Activated naive CD4-positive, alpha-beta T cell treated with anti-CD3 and anti-CD28 coated beads, Interleukin-2, amount 50 U/mL, for 72 hours (primary cell): Measurements from ENCODE around the gene COL25A1. TPM values are rescaled to one million over a fixed set of nuclear protein-coding genes. Genes with fewer than 3 reads are reported as not detected.
"Not testable (repeated sequence)": the region's sequence is repeated elsewhere in the genome, so short reads cannot be mapped to it uniquely, and the experiment has no call there.

Experiments used
- ATAC-seq, 2 donors: fragments of 150-1000 bp; cut with Tn5 transposase; 2 replicates each; pipeline ENCODE4 v1.10.0; 2021; ENCODE audit warnings: mild to moderate bottlenecking in 2 of 2, moderate library complexity in 2 of 2
- DNase-seq, 2 donors: peaks; one replicate each; pipeline ENCODE4 v3.0.0; 2021 to 2022; ENCODE audit warnings: low spot score in 2 of 2
- H3K27ac Mint-ChIP-seq, 2 donors: one replicate each; pipeline ENCODE4 v1.8.0; 2022; ENCODE audit warnings: mild to moderate bottlenecking in 2 of 2, mixed read lengths in 2 of 2
- H3K36me3 Mint-ChIP-seq, 2 donors: one replicate each; pipeline ENCODE4 v1.8.0; 2022; ENCODE audit warnings: mixed read lengths in 2 of 2
- H3K9me3 Mint-ChIP-seq, 2 donors: one replicate each; pipeline ENCODE4 v1.8.0; 2022; ENCODE audit warnings: mixed read lengths in 2 of 2
- total RNA-seq, 2 donors: library from RNA; stranded (reverse); gene quantifications; one replicate each; pipeline ENCODE4 v1.2.3, GENCODE V29; 2022

COL25A1 gene
- total RNA-seq, 2 donors from 2014 or later, result not detected

DNA sequence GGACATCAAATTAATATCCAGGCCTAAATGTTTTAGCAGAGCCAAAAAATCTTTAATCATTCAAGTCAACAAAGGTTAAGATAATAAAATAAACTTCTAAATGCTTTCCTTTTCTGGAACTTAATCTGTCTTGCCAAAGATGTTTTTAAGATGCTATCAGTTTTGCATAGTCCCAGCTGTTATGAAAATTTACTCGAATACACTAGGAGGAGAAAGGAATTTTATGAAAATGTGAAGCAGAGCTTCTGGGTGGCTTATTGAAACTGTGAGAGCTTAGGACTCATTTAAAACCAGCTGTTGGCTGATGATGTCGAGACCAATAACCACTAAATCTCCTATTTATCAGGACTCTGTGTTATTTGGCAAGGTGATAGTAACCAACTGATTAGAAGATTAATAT, 337.4 kb downstream of the COL25A1 start:
- Mint-ChIP-seq H3K9me3 (peaks cover 11 to 12% of the 10 kb centered on the region in 2 donors), H3K36me3 (peaks cover 4 to 10% of the 10 kb centered on the region in 2 donors), H3K27ac (no peak overlapping the region)
- DNase-seq (no peak), ATAC-seq (no peak)

- peaks cover 3% of the 10 kb centered on the region in 2 donors for H3K36me3 Mint-ChIP-seq
- no peak overlapping the region for H3K27ac Mint-ChIP-seq
- no peak for DNase-seq
- peaks cover 6% of the 10 kb centered on the region in 2 donors for H3K9me3 Mint-ChIP-seq
- ATAC-seq, result no peak
Observed at GRCh38 chr4:108963910-108964309, 338.5 kb downstream of the COL25A1 start.

DNA sequence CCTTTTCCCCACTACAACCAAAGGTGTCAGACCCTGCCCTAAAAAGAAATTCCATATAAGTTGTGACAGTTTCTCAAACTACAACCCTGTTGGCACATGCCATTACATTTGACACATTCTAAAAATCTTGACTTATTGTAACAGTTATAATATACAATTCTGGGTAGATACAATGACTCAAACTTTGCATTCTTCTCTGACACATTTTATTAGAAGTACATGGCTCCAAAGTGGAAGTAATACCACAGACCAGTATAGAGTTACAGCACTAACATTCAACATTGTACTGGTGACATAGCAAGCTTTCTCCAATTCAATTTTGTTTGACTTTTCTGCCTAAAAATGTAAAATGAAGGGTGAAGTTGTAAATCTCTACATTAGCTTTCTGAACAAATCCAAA, 343.0 kb downstream of the COL25A1 start:
- Mint-ChIP-seq H3K9me3 (no peaks in the 10 kb centered on the region), H3K36me3 (no peaks in the 10 kb centered on the region), H3K27ac (no peak overlapping the region)
- DNase-seq (no peak), ATAC-seq (no peak)

- ATAC-seq (no peak), DNase-seq (no peak)
- Mint-ChIP-seq H3K9me3 (no peaks in the 10 kb centered on the region), H3K27ac (no peak overlapping the region), H3K36me3 (no peaks in the 10 kb centered on the region)
Observed at GRCh38 chr4:108954880-108955279, 347.6 kb downstream of the COL25A1 start.

GRCh38 chr4:108953941-108954340, 348.5 kb downstream of the COL25A1 start:
- Mint-ChIP-seq H3K9me3 (no peaks in the 10 kb centered on the region), H3K27ac (no peak overlapping the region), H3K36me3 (no peaks in the 10 kb centered on the region)
- no peak for ATAC-seq
- no peak for DNase-seq

- H3K27ac Mint-ChIP-seq, result peak overlapping the region in 1 of 2 donors; percentile 26
- no peak for ATAC-seq
Observed at GRCh38 chr4:108950158-108950915, 352.1 kb downstream of the COL25A1 start.

DNA sequence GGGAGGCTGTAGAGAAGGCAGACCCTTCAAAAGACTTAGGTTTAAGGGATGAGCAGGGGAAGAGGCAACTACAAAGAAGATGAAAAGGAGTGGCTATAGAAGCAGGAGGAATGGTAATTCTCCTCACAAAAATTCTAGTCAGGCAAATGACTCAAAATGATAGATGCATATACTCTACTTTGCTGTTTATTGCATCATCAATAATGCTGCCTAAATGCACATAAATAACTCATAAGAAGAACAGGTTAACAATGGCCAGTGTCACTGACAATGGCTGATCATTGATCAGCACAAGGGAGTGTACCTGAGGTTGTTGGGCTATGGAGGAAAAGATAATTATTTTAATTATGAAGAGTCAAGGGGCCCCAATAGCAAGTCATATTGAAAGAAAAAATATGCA, 354.9 kb downstream of the COL25A1 start:
- Mint-ChIP-seq H3K36me3 (no peaks in the 10 kb centered on the region), H3K27ac (no peak overlapping the region), H3K9me3 (peaks cover 0 to 5% of the 10 kb centered on the region in 2 donors)
- DNase-seq (no peak), ATAC-seq (no peak)

More at GRCh38 chr4:108950158-108950915, 352.1 kb downstream of the COL25A1 start:
- no peaks in the 10 kb centered on the region for H3K36me3 Mint-ChIP-seq
- DNase-seq, result no peak
- H3K9me3 Mint-ChIP-seq, result peaks cover 0 to 5% of the 10 kb centered on the region in 2 donors

- no peak for DNase-seq
- H3K27ac Mint-ChIP-seq, result no peak overlapping the region
- H3K9me3 Mint-ChIP-seq, result peaks cover 0 to 5% of the 10 kb centered on the region in 2 donors
- H3K36me3 Mint-ChIP-seq, result no peaks in the 10 kb centered on the region
- no peak for ATAC-seq
Observed at GRCh38 chr4:108946237-108946636, 356.2 kb downstream of the COL25A1 start.

DNA sequence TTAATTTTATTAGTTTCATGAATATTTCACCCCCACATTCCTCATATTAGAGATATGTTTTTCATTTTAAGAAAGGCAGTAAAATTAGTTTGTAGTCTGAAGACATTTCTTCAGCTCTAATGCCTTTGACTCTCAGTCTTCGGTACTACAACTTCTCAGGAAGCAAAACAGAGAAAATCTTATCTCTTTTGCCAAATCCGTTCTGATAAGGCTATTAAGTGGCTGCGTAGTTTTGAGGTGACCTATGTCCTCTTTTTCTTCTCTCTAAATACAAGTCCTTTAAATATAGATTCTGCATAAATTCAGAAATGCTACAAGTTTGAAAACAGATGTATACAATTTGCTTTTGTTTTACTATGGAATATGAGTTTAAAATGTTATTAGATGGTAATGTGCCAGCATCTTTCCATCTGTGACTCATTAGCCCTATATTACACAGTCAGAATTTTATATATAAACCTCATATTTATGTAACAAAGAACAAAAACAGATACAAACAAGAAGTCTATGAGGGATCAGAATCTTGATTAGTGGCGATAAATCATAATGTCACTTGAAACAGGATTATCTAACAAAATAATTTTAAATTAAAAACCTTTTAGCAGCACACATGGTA, 358.4 kb downstream of the COL25A1 start:
- no peak for DNase-seq
- no peak for ATAC-seq
- Mint-ChIP-seq H3K36me3 (no peaks in the 10 kb centered on the region), H3K9me3 (peaks cover 0 to 5% of the 10 kb centered on the region in 2 donors), H3K27ac (no peak overlapping the region)

DNA sequence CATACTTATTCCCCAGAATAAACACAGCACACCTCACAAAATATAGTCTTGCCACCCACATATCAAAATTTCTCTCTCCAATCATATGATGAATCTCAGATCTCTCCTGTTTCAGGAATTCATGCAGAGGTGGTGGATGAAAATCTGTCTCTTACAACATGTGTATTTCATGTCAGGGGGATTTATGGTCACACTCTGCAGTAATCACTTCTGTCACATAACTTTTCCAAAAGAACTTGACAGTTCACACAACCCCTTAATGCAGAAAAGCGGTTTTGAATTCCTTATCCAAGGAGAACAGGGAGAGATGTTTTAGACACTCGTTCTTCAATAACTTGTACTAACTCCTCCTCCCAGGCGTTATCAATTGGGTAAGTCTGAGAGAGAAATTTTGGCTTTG, 359.1 kb downstream of the COL25A1 start:
- Mint-ChIP-seq H3K27ac (no peak overlapping the region), H3K36me3 (no peaks in the 10 kb centered on the region), H3K9me3 (peaks cover 0 to 5% of the 10 kb centered on the region in 2 donors)
- ATAC-seq (no peak), DNase-seq (no peak)

DNA sequence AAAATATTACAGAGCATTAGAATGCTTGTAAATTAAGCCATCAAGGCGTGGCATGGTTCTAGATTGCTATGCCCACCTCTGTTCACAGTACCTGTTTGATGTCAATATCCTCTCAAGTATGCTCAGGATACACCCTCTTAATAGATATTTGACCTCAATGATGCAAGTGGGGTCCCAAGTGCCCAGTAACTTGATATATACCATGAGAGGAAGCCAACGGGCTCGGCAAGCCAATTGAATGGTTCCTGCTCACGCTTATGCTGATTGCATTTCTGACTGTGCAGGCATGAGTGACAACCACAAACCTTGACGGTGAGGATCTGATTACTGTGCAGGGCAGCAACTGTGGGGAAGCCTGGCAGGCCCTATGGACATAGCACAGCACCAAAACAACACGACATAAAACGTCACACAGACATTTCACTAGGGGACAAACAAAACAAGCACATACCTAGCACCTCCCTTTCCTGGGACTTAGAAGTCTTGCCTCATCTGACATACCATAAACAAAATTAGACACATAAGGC, 360.5 kb downstream of the COL25A1 start:
- DNase-seq (no peak), ATAC-seq (no peak)
- Mint-ChIP-seq H3K9me3 (peaks cover 0 to 5% of the 10 kb centered on the region in 2 donors), H3K27ac (no peak overlapping the region), H3K36me3 (no peaks in the 10 kb centered on the region)

- no peak overlapping the region for H3K27ac Mint-ChIP-seq
- H3K36me3 Mint-ChIP-seq, result no peaks in the 10 kb centered on the region
- H3K9me3 Mint-ChIP-seq, result no peaks in the 10 kb centered on the region
- no peak for ATAC-seq
- no peak for DNase-seq
Observed at GRCh38 chr4:108940634-108941033, 361.8 kb downstream of the COL25A1 start.

GRCh38 chr4:108940149-108940548, 362.3 kb downstream of the COL25A1 start:
- Mint-ChIP-seq H3K27ac (no peak overlapping the region), H3K36me3 (no peaks in the 10 kb centered on the region), H3K9me3 (no peaks in the 10 kb centered on the region)
- ATAC-seq (no peak), DNase-seq (no peak)

DNA sequence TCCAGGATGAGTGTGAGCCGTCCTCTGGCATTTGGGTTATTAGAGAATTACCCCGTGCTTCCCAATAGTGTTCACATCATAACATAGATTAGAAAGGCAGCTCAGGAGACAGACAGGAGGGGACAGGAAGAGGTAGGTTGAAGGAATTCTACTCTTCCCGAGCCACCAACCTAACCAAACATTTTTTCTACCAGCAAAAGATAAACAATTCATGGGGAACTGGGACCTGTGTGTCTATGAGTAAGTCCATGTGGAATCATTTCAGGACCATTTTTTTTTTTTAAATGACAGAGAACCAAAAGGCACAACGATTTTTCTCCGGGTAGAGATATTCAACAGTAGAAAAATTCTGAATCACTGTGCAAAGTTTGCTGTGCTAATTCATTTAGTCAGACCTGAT, 365.4 kb downstream of the COL25A1 start:
- DNase-seq (no peak), ATAC-seq (no peak)
- Mint-ChIP-seq H3K36me3 (no peaks in the 10 kb centered on the region), H3K9me3 (no peaks in the 10 kb centered on the region), H3K27ac (no peak overlapping the region)

DNA sequence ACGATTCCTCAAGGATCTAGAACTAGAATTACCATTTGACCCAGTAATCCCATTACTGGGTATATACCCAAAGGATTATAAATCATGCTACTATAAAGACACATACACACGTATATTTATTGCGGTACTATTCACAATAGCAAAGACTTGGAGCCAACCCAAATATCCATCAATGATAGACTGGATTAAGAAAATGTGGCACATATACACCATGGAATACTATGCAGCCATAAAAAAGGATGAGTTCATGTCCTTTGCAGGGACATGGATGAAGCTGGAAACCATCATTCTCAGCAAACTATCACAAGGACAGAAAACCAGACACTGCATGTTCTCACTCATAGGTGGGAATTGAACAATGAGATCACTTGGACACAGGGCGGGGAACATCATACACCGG, 368.5 kb downstream of the COL25A1 start:
- not testable (repeated sequence) for H3K36me3 Mint-ChIP-seq, H3K9me3 Mint-ChIP-seq, H3K27ac Mint-ChIP-seq, ATAC-seq, DNase-seq

DNA sequence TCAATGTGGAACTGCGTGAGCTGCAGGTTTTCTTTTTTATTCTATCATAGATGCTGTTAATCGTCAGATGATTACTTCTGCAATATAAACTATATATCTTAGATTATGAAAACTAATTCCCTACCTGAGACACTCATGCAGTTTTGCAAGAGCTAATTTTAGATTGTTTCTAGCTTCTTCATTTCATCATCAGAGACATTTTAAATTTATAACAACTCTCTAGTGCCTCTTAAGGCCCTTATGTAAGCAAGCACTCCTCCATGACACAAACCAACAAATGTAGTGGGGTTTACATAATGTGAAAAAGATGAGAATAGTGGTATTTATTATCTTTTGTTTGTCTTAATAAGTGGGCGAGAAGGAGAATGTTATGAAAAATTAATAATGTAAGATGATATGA, 369.4 kb downstream of the COL25A1 start:
- no peak for DNase-seq
- H3K27ac Mint-ChIP-seq, result no peak overlapping the region
- no peak for ATAC-seq
- no peaks in the 10 kb centered on the region for H3K36me3 Mint-ChIP-seq
- H3K9me3 Mint-ChIP-seq, result no peaks in the 10 kb centered on the region

DNA sequence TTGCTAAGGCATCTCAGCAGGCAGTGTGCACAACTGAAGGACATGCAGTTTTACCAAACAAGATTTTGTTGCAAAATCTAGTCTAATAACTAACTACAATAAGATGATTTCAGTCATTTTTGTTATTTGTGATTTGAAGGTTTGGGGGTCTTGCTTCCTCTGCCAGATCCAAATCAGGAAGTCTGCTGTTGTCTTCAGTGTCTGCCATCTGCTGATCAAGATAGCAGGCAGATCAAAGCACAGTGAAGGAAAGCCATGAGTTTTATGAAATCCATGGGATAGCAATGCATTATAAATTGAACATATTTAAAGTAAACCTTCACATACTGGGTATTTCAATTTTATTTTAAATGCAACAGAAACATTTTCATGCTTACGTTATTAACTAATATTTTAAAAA, 370.5 kb downstream of the COL25A1 start:
- ATAC-seq (no peak), DNase-seq (no peak)
- H3K9me3 Mint-ChIP-seq, result no peaks in the 10 kb centered on the region
- no peaks in the 10 kb centered on the region for H3K36me3 Mint-ChIP-seq
- H3K27ac Mint-ChIP-seq, result no peak overlapping the region

- no peak for ATAC-seq
- H3K27ac Mint-ChIP-seq, result peak overlapping the region in 1 of 2 donors; percentile 33
- H3K9me3 Mint-ChIP-seq, result no peaks in the 10 kb centered on the region
- DNase-seq, result no peak
- H3K36me3 Mint-ChIP-seq, result no peaks in the 10 kb centered on the region
Observed at GRCh38 chr4:108930186-108930585, 372.3 kb downstream of the COL25A1 start.
